Breast epithelium (tissue), 4 donors: ENCODE data around the gene NNAT. TPM values are rescaled to one million over a fixed set of nuclear protein-coding genes. Genes with fewer than 3 reads are reported as not detected.

ENCODE experiments used
- DNase-seq, 2 donors: peaks; one replicate each; pipeline ENCODE4 v3.0.0-alpha.2; 2019; ENCODE audit warnings: low spot score in 2 of 2
- H3K27ac ChIP-seq, 2 donors: fragments of 200-600 bp; sonication (generic) in 1 of 2; one replicate each; pipeline ENCODE4 v1.5.1; 2016 to 2019; ENCODE audit warnings: mild to moderate bottlenecking in 1 of 2
- H3K27me3 ChIP-seq, 2 donors: fragments of 200-600 bp; sonication (generic) in 1 of 2; one replicate each; pipeline versions ENCODE4 v1.5.1 to v1.6.0; 2017 to 2019; ENCODE audit warnings: control low read depth in 1 of 2, mild to moderate bottlenecking in 1 of 2
- H3K36me3 ChIP-seq: fragments of 200-600 bp; one replicate; pipeline ENCODE4 v1.5.1; 2019
- H3K4me1 ChIP-seq, 2 donors: fragments of 200-600 bp; sonication (generic); one replicate each; pipeline ENCODE4 v1.5.1; 2016 to 2019; ENCODE audit warnings: control low read depth in 1 of 2
- H3K4me3 ChIP-seq, 3 donors: fragments of 200-600 bp; sonication (generic); 1 replicate in 2 of 3; 2 replicates in 1 of 3; pipeline ENCODE4 v1.5.1; 2016 to 2019; ENCODE audit warnings: mild to moderate bottlenecking in 3 of 3, moderate library complexity in 2 of 3
- H3K9me3 ChIP-seq, 2 donors: fragments of 200-600 bp; sonication (generic) in 1 of 2; one replicate each; pipeline ENCODE4 v1.5.1; 2016 to 2019; ENCODE audit warnings: control low read depth in 1 of 2
- CTCF ChIP-seq, 3 donors: fragments of 450-650 bp; IDR thresholded peaks; one replicate each; pipeline ENCODE4 v1.5.1; 2016 to 2017; ENCODE audit warnings: antibody characterized with exemption in 3 of 3, mild to moderate bottlenecking in 3 of 3, moderate library complexity in 3 of 3
- POLR2A ChIP-seq: fragments of 450-650 bp; IDR thresholded peaks from one replicate; pipeline ENCODE4 v1.6.1; 2016; ENCODE audit warnings: antibody characterized with exemption, mild to moderate bottlenecking, moderate library complexity
- POLR2AphosphoS5 ChIP-seq, 3 donors: sonication (generic); formaldehyde crosslinking; IDR thresholded peaks; one replicate each; pipeline ENCODE4 v1.6.1; 2017; ENCODE audit warnings: antibody characterized with exemption in 3 of 3
- intact Hi-C: fragments of 100-400 bp; cut with DNase I; formaldehyde crosslinking; loops from one replicate; pipeline ENCODE4 v1.15.1; 2023; ENCODE audit warnings: low total_unique reads
- total RNA-seq, 3 donors: library from RNA; depleted of rRNA; stranded (reverse); fragments of >200 nt; gene quantifications; one replicate each; pipeline ENCODE4 v1.1.0, GENCODE V29; 2016

NNAT gene
- total RNA-seq, 3 donors from 2014 or later = 3.9 to 82.1 (median 9.7) TPM

- no peaks in the 10 kb centered on the region for H3K9me3 ChIP-seq
- intact Hi-C loops = no loop called here
- H3K36me3 ChIP-seq = no peaks in the 10 kb centered on the region
- TF ChIP-seq POLR2AphosphoS5 (IDR thresholded peaks at IDR 0.05) (no peak), POLR2A (no peak), CTCF (IDR thresholded peaks at IDR 0.05) (no peak)
- no peak overlapping the region for H3K4me3 ChIP-seq
- peaks cover 0 to 14% of the 10 kb centered on the region in 2 donors for H3K27me3 ChIP-seq
- DNase-seq = no peak
- H3K4me1 ChIP-seq = no peaks in the 10 kb centered on the region
- H3K27ac ChIP-seq = no peak overlapping the region
Observed at GRCh38 chr20:37558306-37558705, 37.3 kb downstream of the NNAT start.

- no peak overlapping the region for H3K27ac ChIP-seq
- no peaks in the 10 kb centered on the region for H3K9me3 ChIP-seq
Observed at GRCh38 chr20:37558779-37559178, 37.7 kb downstream of the NNAT start.

GRCh38 chr20:37559312-37560027 is 38.4 kb downstream of the NNAT start:
- Histone ChIP-seq H3K27ac (no peak overlapping the region), H3K36me3 (no peaks in the 10 kb centered on the region), H3K9me3 (no peaks in the 10 kb centered on the region), H3K4me3 (no peak overlapping the region), H3K4me1 (no peaks in the 10 kb centered on the region), H3K27me3 (peaks cover 0 to 25% of the 10 kb centered on the region in 2 donors)
- TF ChIP-seq POLR2A (no peak), POLR2AphosphoS5 (IDR thresholded peaks at IDR 0.05) (no peak), CTCF (IDR thresholded peaks at IDR 0.05) (no peak)
- intact Hi-C loops = no loop called here
- no peak for DNase-seq

More at GRCh38 chr20:37558779-37559178, 37.7 kb downstream of the NNAT start:
- Histone ChIP-seq H3K4me1 (no peaks in the 10 kb centered on the region), H3K27me3 (peaks cover 0 to 18% of the 10 kb centered on the region in 2 donors), H3K36me3 (no peaks in the 10 kb centered on the region), H3K4me3 (no peak overlapping the region)
- intact Hi-C loops = no loop called here
- TF ChIP-seq CTCF (IDR thresholded peaks at IDR 0.05) = no peak
- no peak for TF ChIP-seq POLR2AphosphoS5 (IDR thresholded peaks at IDR 0.05)
- no peak for TF ChIP-seq POLR2A
- no peak for DNase-seq

- peaks cover 0 to 36% of the 10 kb centered on the region in 2 donors for H3K27me3 ChIP-seq
- H3K9me3 ChIP-seq = no peaks in the 10 kb centered on the region
- intact Hi-C loops = no loop called here
- TF ChIP-seq POLR2A = no peak
- no peak for TF ChIP-seq CTCF (IDR thresholded peaks at IDR 0.05)
- no peak for TF ChIP-seq POLR2AphosphoS5 (IDR thresholded peaks at IDR 0.05)
- DNase-seq = no peak
- no peaks in the 10 kb centered on the region for H3K4me1 ChIP-seq
- no peak overlapping the region for H3K27ac ChIP-seq
- no peak overlapping the region for H3K4me3 ChIP-seq
- no peaks in the 10 kb centered on the region for H3K36me3 ChIP-seq
Observed at GRCh38 chr20:37560629-37561028, 39.6 kb downstream of the NNAT start.

- H3K9me3 ChIP-seq = no peaks in the 10 kb centered on the region
- H3K27me3 ChIP-seq = peaks cover 0 to 48% of the 10 kb centered on the region in 2 donors
- H3K4me3 ChIP-seq = no peak overlapping the region
- H3K36me3 ChIP-seq = no peaks in the 10 kb centered on the region
- intact Hi-C loops = no loop called here
- TF ChIP-seq CTCF (IDR thresholded peaks at IDR 0.05) (no peak), POLR2A (no peak), POLR2AphosphoS5 (IDR thresholded peaks at IDR 0.05) (no peak)
- H3K27ac ChIP-seq = no peak overlapping the region
- DNase-seq = no peak
- no peaks in the 10 kb centered on the region for H3K4me1 ChIP-seq
Observed at GRCh38 chr20:37562695-37563480, 41.8 kb downstream of the NNAT start.
